Esophagus muscularis mucosa (tissue), 4 donors: ENCODE results near the gene COA5. TPM values are rescaled to one million over a fixed set of nuclear protein-coding genes. Genes with fewer than 3 reads are reported as not detected.

Experiments used
- DNase-seq: peaks from one replicate; pipeline ENCODE4 v3.0.0-alpha.2; 2017; ENCODE audit errors: extremely low spot score
- H3K27ac ChIP-seq, 4 donors: fragments of 200-600 bp; sonication (generic); replicated peaks in 1 of 4; 1 replicate in 3 of 4; 2 replicates in 1 of 4; pipeline ENCODE4 v1.5.1; 2016 to 2019; ENCODE audit warnings: mild to moderate bottlenecking in 1 of 4
- H3K27me3 ChIP-seq, 4 donors: fragments of 200-600 bp; sonication (generic); one replicate each; pipeline versions ENCODE4 v1.5.1 to v1.6.0; 2016 to 2019
- H3K36me3 ChIP-seq, 4 donors: fragments of 200-600 bp; sonication (generic); one replicate each; pipeline ENCODE4 v1.5.1; 2016 to 2019
- H3K4me1 ChIP-seq, 4 donors: fragments of 200-600 bp; sonication (generic); one replicate each; pipeline ENCODE4 v1.5.1; 2016 to 2019
- H3K4me3 ChIP-seq, 4 donors: fragments of 200-600 bp; sonication (generic); 1 replicate in 2 of 4; 2 replicates in 2 of 4; pipeline ENCODE4 v1.5.1; 2016 to 2019; ENCODE audit warnings: mild to moderate bottlenecking in 4 of 4, moderate library complexity in 1 of 4
- H3K9me3 ChIP-seq, 4 donors: fragments of 200-600 bp; sonication (generic); 1 replicate in 3 of 4; 2 replicates in 1 of 4; pipeline ENCODE4 v1.5.1; 2016 to 2019
- EP300 ChIP-seq: sonication (generic); formaldehyde crosslinking; IDR thresholded peaks from one replicate; pipeline ENCODE4 v1.6.1; 2017; ENCODE audit warnings: antibody characterized with exemption
- POLR2A ChIP-seq: fragments of 450-650 bp; IDR thresholded peaks from one replicate; pipeline ENCODE4 v1.6.1; 2017; ENCODE audit warnings: antibody characterized with exemption, moderate library complexity, mild to moderate bottlenecking, low read depth
- POLR2AphosphoS5 ChIP-seq, 2 donors: sonication (generic); formaldehyde crosslinking; IDR thresholded peaks; one replicate each; pipeline ENCODE4 v1.6.1; 2017; ENCODE audit warnings: antibody characterized with exemption in 2 of 2
- WGBS: methylation state at CpG from one replicate; pipeline ENCODE4 v1.1.5; 2018; 5-methylcytosine and 5-hydroxymethylcytosine counted together
- intact Hi-C: fragments of 100-400 bp; cut with DNase I; formaldehyde crosslinking; loops from one replicate; pipeline ENCODE4 v1.15.1; 2023
- total RNA-seq, 4 donors: library from RNA; depleted of rRNA; stranded (reverse); fragments of >200 nt; gene quantifications; one replicate each; pipeline versions ENCODE4 v1.1.0 to v1.2.1, GENCODE V29; 2016
- TF ChIP-seq, protein P1 (sequence below), 3 experiments: fragments of 200-600 bp in 2 of 3; fragments of 450-650 bp in 1 of 3; sonication (generic) in 2 of 3; IDR thresholded peaks; one replicate each; pipeline ENCODE4 v1.5.1; 2017 to 2019; ENCODE audit warnings: antibody characterized with exemption in 3 of 3, mild to moderate bottlenecking in 2 of 3, moderate library complexity in 1 of 3

COA5 gene
- total RNA-seq, 4 donors from 2014 or later: 28.3 to 48.2 (median 31.7) TPM

DNA sequence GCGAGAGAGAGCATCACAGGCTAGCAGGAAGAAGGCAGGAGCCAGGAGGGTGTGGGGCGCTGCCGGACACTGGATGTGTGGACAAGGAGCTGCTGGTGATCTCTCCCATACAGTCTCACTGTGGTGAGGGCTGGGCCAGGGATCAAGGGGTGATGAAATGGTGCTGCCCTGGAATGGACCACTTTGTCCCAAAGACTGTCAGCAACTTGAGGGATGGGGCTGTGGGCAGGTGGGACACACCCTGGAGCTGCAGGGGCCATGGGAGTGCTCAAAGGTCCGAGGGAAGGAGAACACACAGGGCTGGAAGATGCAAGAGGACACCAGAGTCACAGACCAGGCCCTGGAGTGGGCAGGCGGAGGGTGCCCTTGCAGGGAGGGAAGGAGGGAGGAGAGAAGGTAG, 38.0 kb downstream of the COA5 start:
- peaks cover 0 to under 1% (median 0%) of the 10 kb centered on the region in 4 donors for H3K4me1 ChIP-seq
- TF ChIP-seq EP300 (no peak), POLR2AphosphoS5 (IDR thresholded peaks at IDR 0.05) (no peak), POLR2A (no peak)
- TF ChIP-seq, protein P1, sequence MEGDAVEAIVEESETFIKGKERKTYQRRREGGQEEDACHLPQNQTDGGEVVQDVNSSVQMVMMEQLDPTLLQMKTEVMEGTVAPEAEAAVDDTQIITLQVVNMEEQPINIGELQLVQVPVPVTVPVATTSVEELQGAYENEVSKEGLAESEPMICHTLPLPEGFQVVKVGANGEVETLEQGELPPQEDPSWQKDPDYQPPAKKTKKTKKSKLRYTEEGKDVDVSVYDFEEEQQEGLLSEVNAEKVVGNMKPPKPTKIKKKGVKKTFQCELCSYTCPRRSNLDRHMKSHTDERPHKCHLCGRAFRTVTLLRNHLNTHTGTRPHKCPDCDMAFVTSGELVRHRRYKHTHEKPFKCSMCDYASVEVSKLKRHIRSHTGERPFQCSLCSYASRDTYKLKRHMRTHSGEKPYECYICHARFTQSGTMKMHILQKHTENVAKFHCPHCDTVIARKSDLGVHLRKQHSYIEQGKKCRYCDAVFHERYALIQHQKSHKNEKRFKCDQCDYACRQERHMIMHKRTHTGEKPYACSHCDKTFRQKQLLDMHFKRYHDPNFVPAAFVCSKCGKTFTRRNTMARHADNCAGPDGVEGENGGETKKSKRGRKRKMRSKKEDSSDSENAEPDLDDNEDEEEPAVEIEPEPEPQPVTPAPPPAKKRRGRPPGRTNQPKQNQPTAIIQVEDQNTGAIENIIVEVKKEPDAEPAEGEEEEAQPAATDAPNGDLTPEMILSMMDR (IDR thresholded peaks at IDR 0.05): no peak
- no peak overlapping the region for H3K27ac ChIP-seq
- H3K36me3 ChIP-seq: peaks cover 45 to 100% (median 93%) of the 10 kb centered on the region in 4 donors
- DNase-seq: no peak
- no peak overlapping the region for H3K4me3 ChIP-seq
- H3K9me3 ChIP-seq: no peaks in the 10 kb centered on the region
- WGBS: 92% methylated on average over 5 of the region's 5 CpGs
- intact Hi-C loops: loop anchor here (10.0 kb wide), 1 partner anchor 156 kb away; no protein-coding TSS in a partner anchor
- no peaks in the 10 kb centered on the region for H3K27me3 ChIP-seq

DNA sequence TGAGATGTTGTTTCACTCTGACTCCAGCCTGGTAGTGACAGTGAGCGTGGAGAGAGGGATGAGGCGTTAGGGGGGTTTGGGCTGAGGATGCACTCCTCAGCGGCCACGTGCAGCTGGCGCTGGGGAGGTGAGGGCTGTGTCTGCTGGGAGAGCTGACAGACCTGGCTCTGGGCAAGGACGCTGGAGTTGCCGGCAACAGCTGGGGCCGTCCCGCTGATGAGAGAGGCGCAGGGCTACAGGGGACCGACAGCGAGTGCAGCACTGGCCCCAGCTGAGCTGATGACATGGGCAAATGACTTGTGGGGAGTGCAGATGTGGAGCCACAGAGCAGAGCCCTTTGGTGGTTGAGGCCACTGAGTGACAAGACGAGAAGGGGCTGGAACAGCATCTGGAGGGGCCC, 38.4 kb downstream of the COA5 start:
- Histone ChIP-seq H3K4me1 (peaks cover 0 to 5% (median 0%) of the 10 kb centered on the region in 4 donors), H3K36me3 (peaks cover 50 to 100% (median 95%) of the 10 kb centered on the region in 4 donors), H3K9me3 (no peaks in the 10 kb centered on the region), H3K4me3 (no peak overlapping the region), H3K27me3 (no peaks in the 10 kb centered on the region), H3K27ac (no peak overlapping the region)
- WGBS: 95% methylated on average over 13 of the region's 13 CpGs
- TF ChIP-seq POLR2AphosphoS5 (IDR thresholded peaks at IDR 0.05): no peak
- TF ChIP-seq POLR2A: no peak
- TF ChIP-seq, protein P1 (IDR thresholded peaks at IDR 0.05): no peak
- no peak for TF ChIP-seq EP300
- no peak for DNase-seq
- intact Hi-C loops: loop anchor here (10.0 kb wide), 2 partner anchors 125 to 155 kb away; partner anchors contain the start of gene INPP4A

DNA sequence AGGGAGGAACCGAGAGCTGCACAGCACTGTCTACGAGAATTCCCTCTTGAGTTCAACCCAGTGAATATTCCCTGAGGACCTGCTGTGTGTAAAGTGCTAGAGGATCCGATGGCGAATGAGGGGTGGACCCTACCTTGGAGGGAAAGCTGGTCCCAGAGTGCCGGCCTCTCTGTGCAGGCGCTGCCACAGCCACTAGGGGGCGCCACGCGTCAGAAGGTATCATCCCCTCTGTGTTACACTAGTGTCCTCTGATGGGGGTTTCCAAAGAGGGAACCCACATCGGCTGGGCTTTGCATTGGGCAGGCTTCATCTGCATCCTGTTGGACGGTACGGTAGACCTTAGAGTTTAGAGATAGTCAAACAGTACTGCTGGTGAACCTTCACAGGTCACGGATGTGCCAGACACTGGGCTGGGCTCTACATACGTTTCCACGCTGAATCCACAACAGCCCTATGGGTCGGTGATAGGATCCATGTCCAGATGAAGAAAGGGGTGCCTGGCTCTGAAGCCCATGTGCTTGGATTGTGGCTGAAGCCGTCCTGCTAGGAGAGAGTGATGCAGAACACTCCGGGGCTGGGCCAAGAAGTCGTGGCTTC, 39.0 kb downstream of the COA5 start:
- no peak overlapping the region for H3K27ac ChIP-seq
- no peak for TF ChIP-seq POLR2A
- TF ChIP-seq POLR2AphosphoS5 (IDR thresholded peaks at IDR 0.05): no peak
- TF ChIP-seq EP300: no peak
- TF ChIP-seq, protein P1 (IDR thresholded peaks at IDR 0.05): peak; percentile 60 to 86 (median 68)
- H3K4me1 ChIP-seq: peaks cover 0 to 6% (median 0%) of the 10 kb centered on the region in 4 donors
- peaks cover 56 to 100% (median 97%) of the 10 kb centered on the region in 4 donors for H3K36me3 ChIP-seq
- WGBS: 85% methylated on average over 10 of the region's 19 CpGs
- H3K27me3 ChIP-seq: no peaks in the 10 kb centered on the region
- DNase-seq: no peak
- intact Hi-C loops: loop anchor here (10.0 kb wide), 1 partner anchor 124 kb away; the partner anchor contains the start of gene INPP4A
- H3K9me3 ChIP-seq: no peaks in the 10 kb centered on the region
- H3K4me3 ChIP-seq: no peak overlapping the region

DNA sequence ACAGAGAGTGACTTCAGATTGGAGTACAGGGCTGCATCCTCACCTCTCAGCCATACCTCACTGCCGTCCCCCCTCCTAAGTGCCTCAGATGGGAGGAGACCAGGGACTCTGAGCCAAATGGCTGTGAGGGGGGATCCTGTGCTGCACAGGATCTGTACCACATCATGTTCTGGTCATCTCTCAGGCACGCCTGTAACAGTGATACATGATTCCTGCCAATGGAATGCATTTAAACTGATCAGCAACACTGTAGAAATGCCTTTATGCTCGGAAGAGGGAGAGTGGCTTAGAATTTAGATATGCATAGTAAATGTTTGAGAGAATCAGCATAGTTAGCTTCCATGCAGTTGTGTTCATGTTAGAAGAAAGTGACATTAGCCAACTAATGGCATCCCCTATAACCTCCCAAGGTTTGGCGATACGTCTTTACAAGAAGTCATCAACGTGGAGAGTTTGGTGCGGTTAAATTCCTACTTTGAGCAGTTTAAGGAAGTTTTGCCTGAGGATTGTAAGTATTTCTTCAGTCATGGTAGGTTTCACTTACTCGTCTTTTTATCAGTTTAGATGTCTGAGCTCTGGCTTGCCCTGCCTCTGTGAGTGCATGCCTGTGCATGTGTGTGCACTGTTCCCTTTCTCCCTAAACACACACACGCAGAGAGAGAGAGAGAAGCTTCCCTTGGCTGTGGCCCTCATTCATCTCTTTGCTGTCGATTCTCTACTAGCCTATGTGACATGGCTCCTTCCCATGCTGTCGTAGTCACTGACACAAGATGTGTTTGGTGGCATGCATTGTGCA, 40.0 kb downstream of the COA5 start:
- TF ChIP-seq EP300 (no peak), POLR2AphosphoS5 (IDR thresholded peaks at IDR 0.05) (no peak), POLR2A (no peak)
- TF ChIP-seq, protein P1 (IDR thresholded peaks at IDR 0.05): no peak

More for the DNA sequence above, 40.0 kb downstream of the COA5 start:
- no peaks in the 10 kb centered on the region for H3K27me3 ChIP-seq
- no peak overlapping the region for H3K4me3 ChIP-seq
- H3K36me3 ChIP-seq: peaks cover 56 to 100% (median 97%) of the 10 kb centered on the region in 4 donors
- H3K27ac ChIP-seq: no peak overlapping the region
- intact Hi-C loops: loop anchor here (10.0 kb wide), 1 partner anchor 124 kb away; the partner anchor contains the start of gene INPP4A
- DNase-seq: no peak
- peaks cover 0 to 6% (median under 1%) of the 10 kb centered on the region in 4 donors for H3K4me1 ChIP-seq
- no peaks in the 10 kb centered on the region for H3K9me3 ChIP-seq
- WGBS: 86% methylated on average over 11 of the region's 11 CpGs
